ENCODE results near the gene GLIPR1L1.
"Not testable (repeated sequence)": the region's sequence is repeated elsewhere in the genome, so short reads cannot be mapped to it uniquely, and the experiment has no call there.

Gene GLIPR1L1

GRCh38 chr12:75334384-75335030, at the start of gene GLIPR1L1:
Gene GLIPR1L1, plus strand, starts transcription at chr12:75334670. Its CDS starts 59 bp downstream, at chr12:75334729.
- DNase-seq: peak; percentile 90

GRCh38 chr12:75288860-75289259, 45.6 kb upstream of the GLIPR1L1 start:
- DNase-seq: no peak

- DNase-seq: no peak
Observed at GRCh38 chr12:75289753-75290152, 44.7 kb upstream of the GLIPR1L1 start.

- DNase-seq: no peak
Observed at GRCh38 chr12:75291014-75291413, 43.5 kb upstream of the GLIPR1L1 start.

GRCh38 chr12:75294336-75294735, 40.1 kb upstream of the GLIPR1L1 start:
- no peak for DNase-seq

- DNase-seq: no peak
Observed at GRCh38 chr12:75294797-75295196, 39.7 kb upstream of the GLIPR1L1 start.

- no peak for DNase-seq
Observed at GRCh38 chr12:75302225-75302624, 32.2 kb upstream of the GLIPR1L1 start.

- DNase-seq: no peak
Observed at GRCh38 chr12:75302781-75303180, 31.7 kb upstream of the GLIPR1L1 start.

GRCh38 chr12:75305412-75306332, 28.8 kb upstream of the GLIPR1L1 start:
- no peak for DNase-seq

GRCh38 chr12:75308279-75308678, 26.2 kb upstream of the GLIPR1L1 start:
- DNase-seq: no peak

GRCh38 chr12:75311369-75311768, 23.1 kb upstream of the GLIPR1L1 start:
- DNase-seq: no peak

- no peak for DNase-seq
Observed at GRCh38 chr12:75315518-75315917, 19.0 kb upstream of the GLIPR1L1 start.

- DNase-seq: no peak
Observed at GRCh38 chr12:75317784-75318183, 16.7 kb upstream of the GLIPR1L1 start.

- no peak for DNase-seq
Observed at GRCh38 chr12:75322464-75322863, 12.0 kb upstream of the GLIPR1L1 start.

GRCh38 chr12:75323663-75324062, 10.8 kb upstream of the GLIPR1L1 start:
- no peak for DNase-seq

GRCh38 chr12:75327642-75328041, 6.8 kb upstream of the GLIPR1L1 start:
- DNase-seq: no peak

- peak; percentile 80 for DNase-seq
Observed at GRCh38 chr12:75329918-75330826, 4.3 kb upstream of the GLIPR1L1 start, which contains the start of gene CAPS2. Gene CAPS2, minus strand, starts transcription at chr12:75330324. Its CDS starts 3,826 bp downstream, at chr12:75326498.

- DNase-seq: no peak
Observed at GRCh38 chr12:75337905-75338304, 3.4 kb downstream of the GLIPR1L1 start.

- no peak for DNase-seq
Observed at GRCh38 chr12:75341873-75342272, 7.4 kb downstream of the GLIPR1L1 start.

- no peak for DNase-seq
Observed at GRCh38 chr12:75345531-75345930, 11.1 kb downstream of the GLIPR1L1 start.

GRCh38 chr12:75346215-75346614, 11.7 kb downstream of the GLIPR1L1 start:
- DNase-seq: not testable (repeated sequence)

- DNase-seq: no peak
Observed at GRCh38 chr12:75349946-75350345, 15.5 kb downstream of the GLIPR1L1 start.

- no peak for DNase-seq
Observed at GRCh38 chr12:75350413-75350812, 15.9 kb downstream of the GLIPR1L1 start.

Data from suppressor macrophage treated with lipopolysaccharide for 4 hours (primary cell).